Endothelial cell of umbilical vein (primary cell): ENCODE results near the gene ETFB. TPM values are rescaled to one million over a fixed set of nuclear protein-coding genes. Genes with fewer than 3 reads are reported as not detected.

Experiments used
- BruUV-seq: library from RNA; stranded (reverse); fragments of 400-500 nt; replicated peaks from 2 replicates; lab custom pipeline; 2021; lab: Mats Ljungman, UMichigan
- CTCF ChIA-PET: fragments of 300-600, 350-600 bp; sonication (Branson Sonifier 250); formaldehyde crosslinking; loops from one replicate; lab custom pipeline; 2021; ENCODE audit warnings: antibody characterized with exemption, inconsistent platforms; lab: Charles Lee
- POLR2A ChIA-PET: fragments of 300-600, 350-600 bp; sonication (Branson Sonifier 250); formaldehyde crosslinking; loops from one replicate; lab custom pipeline; 2021; ENCODE audit warnings: antibody characterized with exemption, inconsistent platforms; lab: Charles Lee
- DNase-seq: peaks from one replicate; pipeline ENCODE4 v3.0.0-alpha.2; 2011; ENCODE audit warnings: low read depth, low spot score
- FAIRE-seq: peaks from 2 replicates; lab custom pipeline; 2011; peaks lifted over from hg19 to GRCh38; lab: Jason Lieb, UNC
- H2AFZ ChIP-seq: 2 replicates; pipeline ENCODE4 v1.6.0; 2012; ENCODE audit warnings: low read depth, low read length, control low read depth, inconsistent platforms
- H3K27ac ChIP-seq: 2 replicates; pipeline ENCODE4 v1.5.1; 2011; ENCODE audit warnings: low read depth, mild to moderate bottlenecking, control low read depth, low read length, moderate library complexity; ENCODE audit not compliant: insufficient read depth
- H3K27me3 ChIP-seq, 2 experiments: 2 replicates each; pipeline versions ENCODE4 v1.6.0 to v1.6.1; 2011; ENCODE audit warnings: low read length in 2 of 2, mixed read lengths in 1 of 2; ENCODE audit not compliant: control insufficient read depth in 2 of 2, insufficient read depth in 2 of 2
- H3K36me3 ChIP-seq, 2 experiments: 2 replicates in 1 of 2; 3 replicates in 1 of 2; pipeline ENCODE4 v1.5.1; 2011; ENCODE audit warnings: low read length in 2 of 2, mild to moderate bottlenecking in 1 of 2, moderate library complexity in 1 of 2; ENCODE audit not compliant: control insufficient read depth in 2 of 2, insufficient read depth in 2 of 2; ENCODE audit errors: extremely low read depth in 1 of 2
- H3K4me1 ChIP-seq: 3 replicates; pipeline ENCODE4 v1.5.1; 2011; ENCODE audit warnings: mild to moderate bottlenecking, low read length; ENCODE audit not compliant: control insufficient read depth, insufficient read depth; ENCODE audit errors: extremely low read depth
- H3K4me2 ChIP-seq: 2 replicates; pipeline ENCODE4 v1.6.1; 2011; ENCODE audit warnings: low read length, control low read depth, mixed read lengths; ENCODE audit not compliant: insufficient read depth
- H3K4me3 ChIP-seq, 3 experiments: fragments of 200-600 bp in 1 of 3; sonication (generic), shearing (Covaris generic) in 1 of 3; replicated peaks in 1 of 3; 2 replicates each; pipeline ENCODE4 v1.5.1; 2011 to 2016; ENCODE audit warnings: control low read depth in 3 of 3, low read length in 3 of 3, mild to moderate bottlenecking in 2 of 3, inconsistent platforms in 1 of 3, low read depth in 1 of 3, moderate library complexity in 1 of 3; ENCODE audit not compliant: insufficient read depth in 1 of 3
- H3K79me2 ChIP-seq: 2 replicates; pipeline ENCODE4 v1.6.0; 2012; ENCODE audit warnings: low read length, inconsistent platforms; ENCODE audit not compliant: control insufficient read depth, insufficient read depth
- H3K9ac ChIP-seq: replicated peaks from 2 replicates; pipeline ENCODE3; 2011; ENCODE audit warnings: low read length, control low read depth; ENCODE audit not compliant: insufficient read depth; ENCODE audit errors: extremely low read depth
- H3K9me1 ChIP-seq: replicated peaks from 3 replicates; pipeline ENCODE4 v1.6.0; 2011; ENCODE audit warnings: mild to moderate bottlenecking, low read length; ENCODE audit not compliant: control insufficient read depth, insufficient read depth; ENCODE audit errors: extremely low read depth
- H3K9me3 ChIP-seq: replicated peaks from 2 replicates; pipeline ENCODE4 v1.5.1; 2012; ENCODE audit warnings: low read length, inconsistent platforms; ENCODE audit not compliant: control insufficient read depth, insufficient read depth
- H4K20me1 ChIP-seq: replicated peaks from 2 replicates; pipeline ENCODE3; 2011; ENCODE audit warnings: mild to moderate bottlenecking, low read length; ENCODE audit not compliant: control insufficient read depth, insufficient read depth; ENCODE audit errors: extremely low read depth
- EZH2 ChIP-seq: IDR thresholded peaks from 2 replicates; pipeline ENCODE4 v1.6.1; 2012; ENCODE audit warnings: borderline replicate concordance, low read depth, mild to moderate bottlenecking, moderate library complexity, low read length, inconsistent platforms; ENCODE audit not compliant: severe bottlenecking
- FOS ChIP-seq: IDR thresholded peaks from 2 replicates; pipeline ENCODE4 v1.6.1; 2011; ENCODE audit warnings: mild to moderate bottlenecking, low read length, moderate library complexity, borderline replicate concordance; ENCODE audit not compliant: insufficient read depth
- GATA2 ChIP-seq: IDR thresholded peaks from 2 replicates; pipeline ENCODE4 v1.7.0; 2011; ENCODE audit warnings: low read depth, mild to moderate bottlenecking, moderate library complexity, mixed read lengths, low read length; ENCODE audit not compliant: insufficient read length, insufficient read depth
- JUN ChIP-seq: IDR thresholded peaks from 2 replicates; pipeline ENCODE4 v1.6.1; 2011; ENCODE audit warnings: borderline replicate concordance, low read depth; ENCODE audit not compliant: insufficient read length, insufficient read depth
- MYC ChIP-seq: IDR thresholded peaks from one replicate; pipeline ENCODE4 v1.6.1; 2011; ENCODE audit warnings: mild to moderate bottlenecking, low read depth, low read length
- POLR2A ChIP-seq: IDR thresholded peaks from 2 replicates; pipeline ENCODE4 v1.6.1; 2012; ENCODE audit warnings: low read depth, mild to moderate bottlenecking, control low read depth, low read length
- POLR2AphosphoS5 ChIP-seq: IDR thresholded peaks from 2 replicates; pipeline ENCODE4 v1.6.1; 2012; ENCODE audit warnings: low read depth, mild to moderate bottlenecking, control low read depth, low read length, moderate library complexity; ENCODE audit not compliant: insufficient read depth
- dilution Hi-C: fragments of 300-500 bp; cut with MboI; formaldehyde crosslinking; loops from one replicate; pipeline ENCODE4 v1.15.0; 2019; ENCODE audit warnings: low sequenced_read_pairs; ENCODE audit not compliant: extremely low pct_ligation_motif_present
- intact Hi-C: fragments of 100-400 bp; cut with micrococcal nuclease; formaldehyde crosslinking; loops from one replicate; pipeline ENCODE4 v1.10.0; 2022
- polyA plus RNA-seq, 4 experiments: library from polyadenylated mRNA; depleted of rRNA in 3 of 4; stranded (reverse) in 3 of 4; unstranded in 1 of 4; fragments of >200 nt; gene quantifications; 2 replicates each; pipeline versions ENCODE4 v1.2.1 to v1.2.3, GENCODE V29; 2011 to 2012; ENCODE audit warnings: missing spikeins in 1 of 4
- total RNA-seq: library from RNA; stranded (reverse); gene quantifications from 2 replicates; pipeline ENCODE4 v1.2.3, GENCODE V29; 2021
- TF ChIP-seq, protein P1 (sequence below), 2 donors: IDR thresholded peaks; 1 replicate in 1 of 2; 2 replicates in 1 of 2; pipeline ENCODE4 v1.5.1; 2011; ENCODE audit warnings: low read length in 2 of 2, mild to moderate bottlenecking in 2 of 2, moderate library complexity in 2 of 2, control low read depth in 1 of 2, inconsistent platforms in 1 of 2, low read depth in 1 of 2; ENCODE audit not compliant: insufficient read depth in 1 of 2; ENCODE audit errors: extremely low read depth in 1 of 2
- TF ChIP-seq, protein P2 (sequence below): IDR thresholded peaks from 2 replicates; pipeline ENCODE4 v1.6.1; 2011; ENCODE audit not compliant: insufficient read depth, insufficient read length

Gene ETFB
- total and polyA plus RNA-seq, 2 donors (not counting 3 experiments of a cell fraction or from before 2014, with no cell fraction given), result 54.1 to 99.2 TPM

- Histone ChIP-seq H3K4me3 (no peak overlapping the region), H3K9ac (no peak overlapping the region), H3K27ac (no peak overlapping the region), H3K36me3 (peaks cover 0 to 3% of the 10 kb centered on the region in 2 experiments), H3K9me1 (no peaks in the 10 kb centered on the region), H2AFZ (no peak overlapping the region), H4K20me1 (no peaks in the 10 kb centered on the region), H3K9me3 (no peaks in the 10 kb centered on the region), H3K79me2 (no peaks in the 10 kb centered on the region), H3K4me1 (no peaks in the 10 kb centered on the region), H3K4me2 (no peak overlapping the region), H3K27me3 (no peaks in the 10 kb centered on the region)
- CTCF ChIA-PET, result no interaction called here
- dilution Hi-C loops (no loop called here), intact Hi-C loops (no loop called here)
- DNase-seq (no peak), FAIRE-seq (no peak)
- no TSS peak for BruUV-seq
- no peak for TF ChIP-seq POLR2AphosphoS5
- TF ChIP-seq MYC, result no peak
- TF ChIP-seq, protein P1, sequence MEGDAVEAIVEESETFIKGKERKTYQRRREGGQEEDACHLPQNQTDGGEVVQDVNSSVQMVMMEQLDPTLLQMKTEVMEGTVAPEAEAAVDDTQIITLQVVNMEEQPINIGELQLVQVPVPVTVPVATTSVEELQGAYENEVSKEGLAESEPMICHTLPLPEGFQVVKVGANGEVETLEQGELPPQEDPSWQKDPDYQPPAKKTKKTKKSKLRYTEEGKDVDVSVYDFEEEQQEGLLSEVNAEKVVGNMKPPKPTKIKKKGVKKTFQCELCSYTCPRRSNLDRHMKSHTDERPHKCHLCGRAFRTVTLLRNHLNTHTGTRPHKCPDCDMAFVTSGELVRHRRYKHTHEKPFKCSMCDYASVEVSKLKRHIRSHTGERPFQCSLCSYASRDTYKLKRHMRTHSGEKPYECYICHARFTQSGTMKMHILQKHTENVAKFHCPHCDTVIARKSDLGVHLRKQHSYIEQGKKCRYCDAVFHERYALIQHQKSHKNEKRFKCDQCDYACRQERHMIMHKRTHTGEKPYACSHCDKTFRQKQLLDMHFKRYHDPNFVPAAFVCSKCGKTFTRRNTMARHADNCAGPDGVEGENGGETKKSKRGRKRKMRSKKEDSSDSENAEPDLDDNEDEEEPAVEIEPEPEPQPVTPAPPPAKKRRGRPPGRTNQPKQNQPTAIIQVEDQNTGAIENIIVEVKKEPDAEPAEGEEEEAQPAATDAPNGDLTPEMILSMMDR (IDR thresholded peaks at IDR 0.05; ENCODE audit: extremely low read depth in 1 of 2, insufficient read depth in 1 of 2, low read depth in 1 of 2, low read length in 2 of 2), result no peak
- TF ChIP-seq JUN, result no peak
- TF ChIP-seq, protein P2, sequence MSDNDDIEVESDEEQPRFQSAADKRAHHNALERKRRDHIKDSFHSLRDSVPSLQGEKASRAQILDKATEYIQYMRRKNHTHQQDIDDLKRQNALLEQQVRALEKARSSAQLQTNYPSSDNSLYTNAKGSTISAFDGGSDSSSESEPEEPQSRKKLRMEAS, result no peak
- no peak for TF ChIP-seq POLR2A
- TF ChIP-seq GATA2, result no peak
- TF ChIP-seq EZH2, result no peak
- no peak for TF ChIP-seq FOS
- POLR2A ChIA-PET, result no interaction called here
Observed at GRCh38 chr19:51352783-51353360, 13.3 kb downstream of the ETFB start.
